PFSK-1 (cell line): ENCODE data around the gene IL17RD.

Experiments used
- FOXP2 ChIP-seq: optimal IDR thresholded peaks from 2 replicates; pipeline ENCODE3; 2011; ENCODE audit warnings: borderline replicate concordance, control low read depth, inconsistent platforms; ENCODE audit not compliant: insufficient read depth; ENCODE audit errors: extremely low read length, extremely low read depth
- POLR2AphosphoS5 ChIP-seq: IDR thresholded peaks from 2 replicates; pipeline ENCODE4 v1.6.1; 2012; ENCODE audit warnings: low read depth, mild to moderate bottlenecking, control low read depth, low read length, moderate library complexity
- REST ChIP-seq, 2 experiments: IDR thresholded peaks; 2 replicates each; pipeline versions ENCODE4 v1.6.1 to v1.8.0; 2011 to 2012; ENCODE audit warnings: low read depth in 2 of 2, low read length in 2 of 2, control low read depth in 1 of 2, inconsistent platforms in 1 of 2, mild to moderate bottlenecking in 1 of 2, moderate library complexity in 1 of 2; ENCODE audit not compliant: insufficient read depth in 1 of 2
- SIN3A ChIP-seq: IDR thresholded peaks from 2 replicates; pipeline ENCODE4 v1.6.1; 2012; ENCODE audit warnings: mild to moderate bottlenecking, low read length, moderate library complexity, borderline replicate concordance; ENCODE audit not compliant: insufficient read depth
- TAF1 ChIP-seq: IDR thresholded peaks from 2 replicates; pipeline ENCODE4 v1.6.1; 2012; ENCODE audit warnings: low read length, control low read depth, borderline replicate concordance; ENCODE audit not compliant: insufficient read depth

IL17RD gene

GRCh38 chr3:57130571-57131209 lies 34.5 kb downstream of the IL17RD start:
- TF ChIP-seq SIN3A (peak; percentile 17; the same call in 1 of the 2 replicates), POLR2AphosphoS5 (peak; percentile 45; the same call in 1 of the 2 replicates), FOXP2 (peak; percentile 85), REST (IDR thresholded peaks at IDR 0.05; ENCODE audit: insufficient read depth in 1 of 2, low read depth in 2 of 2, low read length in 2 of 2) (peak in 1 of 2 experiments; percentile 73; a peak in 2 of 4 replicates), TAF1 (no peak)

- TF ChIP-seq SIN3A: no peak
- no peak for TF ChIP-seq POLR2AphosphoS5
- TF ChIP-seq TAF1: no peak
- no peak for TF ChIP-seq REST (IDR thresholded peaks at IDR 0.05; ENCODE audit: insufficient read depth in 1 of 2, low read depth in 2 of 2, low read length in 2 of 2)
- TF ChIP-seq FOXP2: no peak
Measured at GRCh38 chr3:57128826-57129667, 36.1 kb downstream of the IL17RD start.

GRCh38 chr3:57127891-57128518 lies 37.1 kb downstream of the IL17RD start:
- no peak for TF ChIP-seq TAF1
- no peak for TF ChIP-seq FOXP2
- peak in 1 of 2 experiments; percentile 28; a peak in 1 of 4 replicates for TF ChIP-seq REST (IDR thresholded peaks at IDR 0.05; ENCODE audit: insufficient read depth in 1 of 2, low read depth in 2 of 2, low read length in 2 of 2)

GRCh38 chr3:57126244-57126643 lies 38.9 kb downstream of the IL17RD start:
- TF ChIP-seq FOXP2 (no peak), TAF1 (no peak), REST (IDR thresholded peaks at IDR 0.05; ENCODE audit: insufficient read depth in 1 of 2, low read depth in 2 of 2, low read length in 2 of 2) (no peak), SIN3A (no peak), POLR2AphosphoS5 (no peak)
